ENCODE results near the gene FHIT. TPM values are rescaled to one million over a fixed set of nuclear protein-coding genes. Genes with fewer than 3 reads are reported as not detected.

The FHIT gene
- total RNA-seq, 2 donors from 2014 or later, result 10.4 to 15.8 TPM

DNA sequence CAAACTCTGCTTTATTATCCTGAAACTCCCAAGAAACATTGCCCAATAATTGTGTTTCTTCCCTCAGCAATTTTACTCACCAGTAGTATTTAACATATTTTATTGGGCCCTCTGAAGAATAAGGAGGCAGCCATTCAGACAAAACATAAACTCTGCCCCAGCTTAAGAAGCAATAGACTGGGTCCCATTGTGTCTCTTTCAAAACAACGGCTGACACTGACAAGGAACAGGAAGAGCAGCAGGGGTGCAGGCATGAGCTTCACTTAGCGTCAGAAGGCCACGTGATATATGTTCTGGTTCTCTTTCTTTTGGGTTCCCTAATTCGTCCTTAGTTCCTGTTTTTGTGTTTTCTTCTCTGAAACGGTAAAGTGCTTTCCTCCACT is 242.3 kb downstream of the FHIT start:
- H3K27me3 ChIP-seq, result no peaks in the 10 kb centered on the region
- ATAC-seq (no peak), DNase-seq (peak in 1 of 4 donors; percentile 48)
- WGBS, 2 donors, result 73 to 79% methylated on average over 5 of the region's 5 CpGs
- H3K36me3 ChIP-seq (replicated peaks in 1 of 2; ENCODE audit: insufficient read depth in 1 of 2, low read depth in 2 of 2), result no peaks in the 10 kb centered on the region
- H3K4me1 ChIP-seq, result no peaks in the 10 kb centered on the region
- no peak overlapping the region for H3K4me3 ChIP-seq
- H3K9me3 ChIP-seq, result no peaks in the 10 kb centered on the region
- intact Hi-C loops (cut with DNase I), result no loop called here
- TF ChIP-seq POLR2A (IDR thresholded peaks at IDR 0.05), result no peak
- TF ChIP-seq, protein P1, sequence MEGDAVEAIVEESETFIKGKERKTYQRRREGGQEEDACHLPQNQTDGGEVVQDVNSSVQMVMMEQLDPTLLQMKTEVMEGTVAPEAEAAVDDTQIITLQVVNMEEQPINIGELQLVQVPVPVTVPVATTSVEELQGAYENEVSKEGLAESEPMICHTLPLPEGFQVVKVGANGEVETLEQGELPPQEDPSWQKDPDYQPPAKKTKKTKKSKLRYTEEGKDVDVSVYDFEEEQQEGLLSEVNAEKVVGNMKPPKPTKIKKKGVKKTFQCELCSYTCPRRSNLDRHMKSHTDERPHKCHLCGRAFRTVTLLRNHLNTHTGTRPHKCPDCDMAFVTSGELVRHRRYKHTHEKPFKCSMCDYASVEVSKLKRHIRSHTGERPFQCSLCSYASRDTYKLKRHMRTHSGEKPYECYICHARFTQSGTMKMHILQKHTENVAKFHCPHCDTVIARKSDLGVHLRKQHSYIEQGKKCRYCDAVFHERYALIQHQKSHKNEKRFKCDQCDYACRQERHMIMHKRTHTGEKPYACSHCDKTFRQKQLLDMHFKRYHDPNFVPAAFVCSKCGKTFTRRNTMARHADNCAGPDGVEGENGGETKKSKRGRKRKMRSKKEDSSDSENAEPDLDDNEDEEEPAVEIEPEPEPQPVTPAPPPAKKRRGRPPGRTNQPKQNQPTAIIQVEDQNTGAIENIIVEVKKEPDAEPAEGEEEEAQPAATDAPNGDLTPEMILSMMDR (IDR thresholded peaks at IDR 0.05), result no peak
- H3K27ac ChIP-seq, result no peak overlapping the region

DNA sequence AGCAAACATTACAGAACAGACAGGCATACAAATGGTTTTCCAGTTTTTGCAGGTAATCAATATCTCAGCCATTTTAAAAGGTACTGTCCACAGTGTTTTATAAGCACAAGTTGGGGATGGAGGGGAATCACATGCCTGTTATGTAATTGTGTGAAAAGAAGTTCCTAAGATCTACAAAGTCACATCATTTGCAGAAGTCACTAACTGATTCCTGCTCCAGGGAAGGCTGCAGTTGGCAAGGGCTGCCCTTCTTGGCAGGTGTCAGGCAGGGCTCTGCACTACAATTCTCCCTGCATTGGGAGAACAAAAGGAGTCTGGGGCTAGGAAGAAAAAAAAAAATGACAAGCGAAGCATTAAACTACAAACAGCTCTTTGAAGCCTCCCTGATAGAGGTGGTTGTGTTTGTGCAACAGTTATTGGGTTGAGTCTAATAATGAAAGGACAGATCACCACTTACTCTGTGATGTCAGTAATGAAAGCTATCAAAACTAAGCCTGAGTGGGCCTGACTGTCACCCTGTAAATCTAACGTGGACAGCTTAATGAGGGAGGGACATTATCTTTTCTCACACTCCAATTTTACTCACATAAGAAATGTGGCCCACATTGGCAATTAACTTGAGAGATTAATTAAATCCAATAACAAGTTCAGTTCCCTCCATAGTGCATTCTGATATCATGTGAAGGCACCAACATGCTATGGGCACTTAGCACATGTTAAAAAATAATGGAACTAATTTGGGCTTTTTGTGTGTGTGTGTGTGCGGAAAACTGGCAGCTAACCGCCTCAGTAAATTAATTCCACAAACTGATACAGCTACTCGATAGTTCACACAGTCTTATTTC is 242.9 kb downstream of the FHIT start:
- Histone ChIP-seq H3K36me3 (replicated peaks in 1 of 2; ENCODE audit: insufficient read depth in 1 of 2, low read depth in 2 of 2) (no peaks in the 10 kb centered on the region), H3K4me1 (no peaks in the 10 kb centered on the region), H3K27me3 (no peaks in the 10 kb centered on the region), H3K4me3 (no peak overlapping the region), H3K27ac (no peak overlapping the region), H3K9me3 (no peaks in the 10 kb centered on the region)
- no peak for TF ChIP-seq POLR2A (IDR thresholded peaks at IDR 0.05)
- TF ChIP-seq, protein P1 (IDR thresholded peaks at IDR 0.05), result no peak
- DNase-seq (no peak), ATAC-seq (no peak)
- 86 to 90% methylated on average over 5 of the region's 5 CpGs for WGBS, 2 donors
- intact Hi-C loops (cut with DNase I), result no loop called here

DNA sequence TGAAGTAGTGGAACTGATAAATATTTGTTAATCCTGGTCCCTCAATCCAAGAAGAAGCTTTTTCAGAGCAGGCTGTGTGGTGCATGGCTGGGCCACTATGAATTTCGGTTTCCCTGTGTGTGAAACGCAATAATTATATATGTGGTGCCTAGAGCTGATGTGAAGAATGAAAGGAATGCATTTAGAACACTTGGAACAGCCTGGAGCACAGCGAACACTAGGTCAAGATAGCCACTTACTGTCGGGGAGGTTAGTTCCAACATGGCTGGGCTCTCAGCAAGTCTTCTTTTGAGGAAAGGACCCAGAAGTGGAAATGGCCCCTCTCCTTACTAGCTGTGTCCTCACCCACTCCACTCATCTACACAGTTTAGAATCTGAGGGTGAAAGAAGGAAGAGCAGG is 245.7 kb downstream of the FHIT start:
- intact Hi-C loops (cut with DNase I), result no loop called here
- Histone ChIP-seq H3K9me3 (no peaks in the 10 kb centered on the region), H3K27ac (no peak overlapping the region), H3K4me3 (no peak overlapping the region), H3K27me3 (no peaks in the 10 kb centered on the region), H3K36me3 (replicated peaks in 1 of 2; ENCODE audit: insufficient read depth in 1 of 2, low read depth in 2 of 2) (no peaks in the 10 kb centered on the region), H3K4me1 (no peaks in the 10 kb centered on the region)
- ATAC-seq, result no peak
- DNase-seq, result no peak
- TF ChIP-seq, protein P1 (IDR thresholded peaks at IDR 0.05), result no peak
- TF ChIP-seq POLR2A (IDR thresholded peaks at IDR 0.05), result no peak
- WGBS, 2 donors, result 90 to 94% methylated on average over 4 of the region's 4 CpGs

DNA sequence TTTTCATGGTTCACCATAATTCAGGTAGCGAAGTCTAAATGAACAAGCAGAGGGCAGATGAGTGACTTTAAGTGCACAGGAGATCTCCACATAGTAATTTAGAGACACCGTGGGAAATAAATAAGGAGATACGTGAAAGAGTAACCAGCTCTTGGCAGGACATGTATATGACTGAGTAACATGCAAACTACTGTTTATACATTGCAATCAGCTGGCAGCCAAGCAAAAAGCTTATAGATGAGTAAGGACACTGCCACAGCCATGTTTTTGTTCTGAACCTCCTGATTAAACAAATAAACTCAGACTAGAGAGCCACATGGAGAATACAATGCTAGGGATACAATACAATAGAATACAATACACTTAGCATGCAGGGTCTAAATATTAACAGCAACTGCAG is 252.4 kb downstream of the FHIT start:
- Histone ChIP-seq H3K4me3 (no peak overlapping the region), H3K36me3 (replicated peaks in 1 of 2; ENCODE audit: insufficient read depth in 1 of 2, low read depth in 2 of 2) (no peaks in the 10 kb centered on the region), H3K4me1 (no peaks in the 10 kb centered on the region), H3K27me3 (no peaks in the 10 kb centered on the region), H3K27ac (no peak overlapping the region), H3K9me3 (no peaks in the 10 kb centered on the region)
- DNase-seq (no peak), ATAC-seq (no peak)
- WGBS, 2 donors, result 66 to 82% methylated on average over 3 of the region's 3 CpGs
- TF ChIP-seq POLR2A (IDR thresholded peaks at IDR 0.05), result no peak
- TF ChIP-seq, protein P1 (IDR thresholded peaks at IDR 0.05), result no peak
- intact Hi-C loops (cut with DNase I), result no loop called here

DNA sequence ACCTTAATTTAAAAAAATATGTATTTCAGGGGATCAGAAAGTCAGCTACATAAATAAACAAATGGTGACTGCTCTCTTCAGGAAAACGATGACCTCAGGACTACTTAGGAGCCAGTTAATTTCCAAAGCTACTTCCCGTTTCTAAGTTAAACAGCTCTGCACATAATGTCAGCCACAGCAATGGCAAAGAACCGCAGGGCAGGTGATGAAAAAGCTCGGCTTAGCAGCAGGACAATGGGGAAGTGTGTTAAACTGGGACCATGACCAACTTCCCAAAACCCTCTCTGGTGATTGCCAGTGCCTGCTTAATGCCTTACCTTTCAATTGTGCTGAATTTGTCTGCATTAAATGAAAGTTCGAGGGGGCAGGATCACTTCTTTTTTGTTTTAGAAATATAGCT is 258.9 kb downstream of the FHIT start:
- no peak overlapping the region for H3K4me3 ChIP-seq
- peak in 3 of 4 donors; percentile 18 to 61 (median 29) for DNase-seq
- H3K36me3 ChIP-seq (replicated peaks in 1 of 2; ENCODE audit: insufficient read depth in 1 of 2, low read depth in 2 of 2), result no peaks in the 10 kb centered on the region
- intact Hi-C loops (cut with DNase I), result no loop called here
- H3K4me1 ChIP-seq, result no peaks in the 10 kb centered on the region
- H3K27ac ChIP-seq, result peak overlapping the region in 3 of 4 donors; percentile 38 to 63 (median 51)
- H3K9me3 ChIP-seq, result no peaks in the 10 kb centered on the region
- H3K27me3 ChIP-seq, result no peaks in the 10 kb centered on the region
- no peak for TF ChIP-seq POLR2A (IDR thresholded peaks at IDR 0.05)
- TF ChIP-seq, protein P1 (IDR thresholded peaks at IDR 0.05), result no peak
- 50 to 60% methylated on average over 5 of the region's 5 CpGs for WGBS, 2 donors
- ATAC-seq, result peak; percentile 75
